Measurements from ENCODE around the gene KLHL29. TPM values are rescaled to one million over a fixed set of nuclear protein-coding genes. Genes with fewer than 3 reads are reported as not detected.

KLHL29 gene
- total and polyA plus RNA-seq, 4 donors, result 0.29 to 2.3 (median 0.68) TPM

GRCh38 chr2:23526114-23526513 is 141.1 kb downstream of the KLHL29 start (continued):
- TF ChIP-seq REST (IDR thresholded peaks at IDR 0.05), result no peak
- no peak for TF ChIP-seq RXRA (IDR thresholded peaks at IDR 0.05)
- TF ChIP-seq MAX (IDR thresholded peaks at IDR 0.05), result no peak
- TF ChIP-seq ATF3 (IDR thresholded peaks at IDR 0.05), result no peak

GRCh38 chr2:23526835-23527790 is 142.1 kb downstream of the KLHL29 start:
- DNase-seq (ENCODE audit: low spot score), result no peak
- no peaks in the 10 kb centered on the region for H3K9me3 ChIP-seq (ENCODE audit: control insufficient read depth in 4 of 4, low read length in 3 of 4)
- no peaks in the 10 kb centered on the region for H3K36me3 ChIP-seq (ENCODE audit: control insufficient read depth in 4 of 4, insufficient read depth in 3 of 4, low read depth in 1 of 4, low read length in 3 of 4)
- 84% methylated on average over 25 of the region's 25 CpGs for WGBS
- no peaks in the 10 kb centered on the region for H3K4me1 ChIP-seq (ENCODE audit: control insufficient read depth in 4 of 4, insufficient read depth in 4 of 4, low read length in 3 of 4)
- H3K9ac ChIP-seq (ENCODE audit: low read depth in 1 of 2, low read length in 2 of 2), result no peak overlapping the region
- no peaks in the 10 kb centered on the region for H3K27me3 ChIP-seq (ENCODE audit: control insufficient read depth in 4 of 4, insufficient read depth in 4 of 4, low read length in 3 of 4)
- no peak overlapping the region for H3K4me3 ChIP-seq (ENCODE audit: low read depth in 1 of 3, low read length in 3 of 3)
- H3K27ac ChIP-seq (ENCODE audit: low read depth in 1 of 2, low read length in 2 of 2), result no peak overlapping the region
- no peak for TF ChIP-seq RAD21 (IDR thresholded peaks at IDR 0.05)
- no peak for TF ChIP-seq GABPA (IDR thresholded peaks at IDR 0.05 in 1 of 2, conservative IDR thresholded peaks at IDR 0.05 in 1 of 2)
- no peak for TF ChIP-seq HNF4G (IDR thresholded peaks at IDR 0.05)
- TF ChIP-seq FOXA2 (IDR thresholded peaks at IDR 0.05), result no peak
- no peak for TF ChIP-seq JUND (IDR thresholded peaks at IDR 0.05)
- TF ChIP-seq FOXA1 (IDR thresholded peaks at IDR 0.05), result no peak
- TF ChIP-seq MAX (IDR thresholded peaks at IDR 0.05), result no peak
- no peak for TF ChIP-seq EGR1 (IDR thresholded peaks at IDR 0.05; ENCODE audit: low read depth in 2 of 2)
- TF ChIP-seq RXRA (IDR thresholded peaks at IDR 0.05), result no peak
- TF ChIP-seq CTCF (IDR thresholded peaks at IDR 0.05; ENCODE audit: low read depth, low read length, missing input control), result no peak
- no peak for TF ChIP-seq REST (IDR thresholded peaks at IDR 0.05)

Measured in liver (tissue), 9 donors.